Measurements from ENCODE around the gene ATP4B. TPM values are rescaled to one million over a fixed set of nuclear protein-coding genes. Genes with fewer than 3 reads are reported as not detected.

Gene ATP4B
- total RNA-seq, 1 experiment from 2014 or later: not detected

- DNase-seq (ENCODE audit: low spot score): no peak
Observed at GRCh38 chr13:113642563-113642962, 15.4 kb downstream of the ATP4B start.

- no peak for DNase-seq (ENCODE audit: low spot score)
Observed at GRCh38 chr13:113641426-113641825, 16.6 kb downstream of the ATP4B start.

- DNase-seq (ENCODE audit: low spot score): no peak
Observed at GRCh38 chr13:113639616-113640262, 18.3 kb downstream of the ATP4B start.

GRCh38 chr13:113638806-113639205 lies 19.2 kb downstream of the ATP4B start:
- no peak for DNase-seq (ENCODE audit: low spot score)

DNA sequence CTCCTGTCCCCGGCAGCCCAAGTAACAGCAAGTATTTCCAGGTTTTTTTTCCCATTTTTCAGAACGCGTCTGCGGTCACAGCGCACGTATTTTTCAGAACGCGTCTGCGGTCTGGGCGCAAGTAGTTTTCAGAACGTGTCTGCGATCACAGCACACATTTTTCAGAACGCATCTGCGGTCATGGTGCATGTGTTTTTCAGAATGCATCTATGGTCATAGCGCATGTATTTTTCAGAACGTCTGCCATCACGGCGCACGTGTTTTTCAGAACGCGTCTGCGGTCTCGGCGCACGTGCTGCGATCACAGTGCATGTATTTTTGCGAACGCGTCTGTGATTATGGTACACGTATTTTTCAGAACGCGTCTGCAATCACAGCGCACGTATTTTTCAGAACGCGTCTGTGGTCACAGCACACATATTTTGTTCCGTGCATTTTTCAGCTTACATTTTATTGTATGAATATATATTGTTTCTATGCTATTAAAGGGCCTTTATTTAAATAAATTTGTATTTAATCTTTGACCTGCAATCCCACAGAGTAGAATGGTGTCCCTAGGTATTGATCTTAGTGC lies 19.7 kb downstream of the ATP4B start:
- DNase-seq (ENCODE audit: low spot score): no peak

DNA sequence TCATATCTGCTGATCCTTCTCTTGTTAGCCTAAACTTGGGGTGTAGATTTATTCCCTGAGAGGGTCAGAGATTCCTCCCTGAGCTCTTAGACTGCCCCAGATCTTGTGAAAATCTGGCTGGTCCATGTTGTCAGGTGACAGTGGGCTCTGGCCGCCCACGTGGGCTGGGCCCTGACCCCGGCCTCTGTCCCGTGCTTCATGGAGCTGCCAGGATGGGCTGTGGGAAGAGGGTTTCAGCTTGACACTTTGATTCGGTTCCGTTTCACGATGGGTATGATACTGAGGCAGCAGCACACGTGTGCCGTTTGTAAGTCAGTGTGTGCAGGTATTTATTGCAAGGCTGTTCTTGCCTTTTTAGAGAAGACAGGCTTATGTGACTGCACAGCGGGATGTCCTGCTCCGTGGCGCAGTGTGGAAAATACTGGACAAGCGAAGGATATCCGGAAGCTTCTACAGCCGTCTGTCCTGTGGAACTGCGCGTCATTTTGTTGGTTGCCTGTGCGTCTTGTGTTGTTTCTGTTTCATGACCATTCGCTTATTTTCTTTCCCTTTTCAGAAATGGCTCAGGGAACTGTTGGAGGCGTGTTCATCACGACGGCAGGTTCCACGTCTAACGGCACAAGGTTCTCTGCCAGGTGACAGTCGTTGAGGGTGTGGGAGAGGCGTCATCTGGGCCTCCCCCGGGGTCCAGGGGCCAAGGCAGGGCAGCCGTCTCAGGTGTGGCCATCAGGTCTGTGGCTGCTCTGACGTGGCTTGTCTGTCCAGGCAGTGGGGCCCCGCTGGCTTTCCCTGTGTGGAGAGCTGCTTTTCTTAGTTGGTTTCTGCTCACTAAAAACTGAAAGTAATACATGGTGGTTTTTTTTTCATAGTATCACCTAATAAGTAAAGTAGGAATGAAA lies 20.5 kb downstream of the ATP4B start:
- no peak for DNase-seq (ENCODE audit: low spot score)

DNA sequence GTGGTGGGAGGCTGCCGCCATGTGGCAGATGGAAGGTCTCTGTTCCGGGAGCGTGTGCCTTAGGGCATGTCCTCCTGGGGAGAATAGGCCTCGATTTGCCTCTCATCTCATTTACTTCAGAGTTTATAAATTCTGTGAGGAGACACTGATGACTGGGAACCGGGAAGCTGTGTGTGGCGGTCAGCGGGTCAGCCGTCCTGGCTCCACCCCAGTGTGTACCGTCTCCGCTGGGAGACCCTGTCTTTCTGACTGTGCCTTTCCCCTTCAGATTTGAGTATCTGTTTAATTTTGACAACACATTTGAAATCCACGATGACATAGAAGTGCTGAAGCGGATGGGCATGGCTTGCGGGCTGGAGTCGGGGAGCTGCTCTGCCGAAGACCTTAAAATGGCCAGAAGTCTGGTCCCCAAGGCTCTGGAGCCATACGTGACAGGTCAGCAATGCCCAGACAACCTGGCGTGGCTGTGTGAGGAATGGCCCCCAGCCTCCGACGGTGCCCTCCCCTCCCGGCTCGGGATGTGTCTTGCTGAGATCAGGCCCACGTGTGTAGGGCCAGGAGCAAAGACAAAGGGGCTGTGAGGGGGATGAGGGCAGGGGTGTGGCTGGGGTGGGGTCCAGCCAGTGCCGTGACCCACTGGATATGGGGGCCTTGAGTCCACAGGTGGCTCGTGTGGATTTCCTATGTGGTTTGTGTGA lies 21.6 kb downstream of the ATP4B start:
- DNase-seq (ENCODE audit: low spot score): no peak

DNA sequence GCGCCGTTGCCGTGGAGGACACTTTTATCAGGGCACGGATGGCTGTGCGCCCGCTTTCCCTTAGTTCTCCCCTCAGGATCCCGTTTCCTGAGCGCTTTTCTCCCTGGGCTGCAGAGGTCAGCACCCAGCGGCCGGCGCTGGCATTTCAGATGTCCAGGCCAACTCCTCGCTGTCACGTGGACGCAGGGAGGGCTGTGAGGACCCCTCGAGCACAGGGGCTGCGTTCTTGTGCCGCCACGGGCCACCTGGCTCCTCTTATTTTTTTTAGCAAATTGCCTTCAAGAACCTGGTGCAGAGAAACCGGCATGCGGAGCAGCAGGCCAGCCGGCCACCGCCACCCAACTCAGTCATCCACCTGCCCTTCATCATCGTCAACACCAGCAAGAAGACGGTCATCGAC lies 22.3 kb downstream of the ATP4B start:
- DNase-seq (ENCODE audit: low spot score): no peak

GRCh38 chr13:113635048-113635420 lies 23.0 kb downstream of the ATP4B start:
- DNase-seq (ENCODE audit: low spot score): no peak

DNA sequence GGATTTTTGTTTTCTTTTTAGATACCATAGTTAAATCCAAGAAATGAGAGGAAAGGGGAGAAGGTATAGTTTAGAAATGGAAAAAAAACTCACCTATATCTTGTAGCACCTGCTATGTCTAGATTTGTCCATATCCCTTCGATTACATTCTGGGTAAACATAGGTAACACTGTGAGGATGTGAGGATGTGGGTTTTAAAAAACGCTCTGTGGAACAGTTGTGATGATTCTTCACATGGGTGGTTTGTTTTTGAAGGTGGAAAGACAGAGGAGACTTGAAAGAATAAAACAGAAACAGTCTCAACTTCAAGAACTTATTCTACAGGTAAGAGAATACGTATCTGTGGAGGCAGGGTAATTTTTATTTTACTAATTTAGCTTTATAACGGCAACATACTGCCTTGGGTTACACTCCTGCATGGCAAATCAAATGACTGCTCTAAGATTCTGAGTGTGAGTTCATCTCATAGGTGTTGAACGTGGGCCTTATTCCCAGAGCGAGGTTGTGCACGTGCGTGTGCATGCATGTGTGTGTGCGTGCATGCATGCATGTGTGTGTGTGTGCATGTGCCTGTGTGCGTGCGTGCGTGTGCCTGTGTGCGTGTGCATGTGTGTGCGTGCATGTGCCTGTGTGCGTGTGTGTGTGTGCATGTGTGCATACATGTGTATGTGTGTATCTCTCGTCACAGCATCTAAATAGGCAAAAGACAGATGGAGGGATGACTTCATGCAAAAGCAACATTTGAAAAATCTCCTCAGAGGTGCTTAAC lies 23.5 kb downstream of the ATP4B start:
- no peak for DNase-seq (ENCODE audit: low spot score)

DNA sequence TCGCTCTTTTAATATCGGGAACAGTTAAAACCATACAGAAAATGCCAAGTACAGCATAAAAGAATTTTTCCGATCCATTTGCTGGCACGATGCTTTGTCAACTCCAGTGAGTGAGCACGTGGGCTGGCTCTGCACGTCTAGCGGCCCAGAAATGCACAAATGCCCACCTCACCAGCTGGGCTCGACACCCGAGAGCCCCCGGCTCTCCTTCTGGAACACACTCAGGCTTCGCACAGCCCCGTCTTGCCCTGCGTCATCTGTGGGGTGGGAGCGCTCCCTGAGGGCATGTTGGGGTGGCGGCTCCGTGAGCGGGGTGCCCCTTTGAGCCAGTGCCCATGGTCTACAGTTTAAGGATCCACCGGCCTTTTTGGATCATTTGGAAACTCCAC lies 24.5 kb downstream of the ATP4B start:
- no peak for DNase-seq (ENCODE audit: low spot score)

DNA sequence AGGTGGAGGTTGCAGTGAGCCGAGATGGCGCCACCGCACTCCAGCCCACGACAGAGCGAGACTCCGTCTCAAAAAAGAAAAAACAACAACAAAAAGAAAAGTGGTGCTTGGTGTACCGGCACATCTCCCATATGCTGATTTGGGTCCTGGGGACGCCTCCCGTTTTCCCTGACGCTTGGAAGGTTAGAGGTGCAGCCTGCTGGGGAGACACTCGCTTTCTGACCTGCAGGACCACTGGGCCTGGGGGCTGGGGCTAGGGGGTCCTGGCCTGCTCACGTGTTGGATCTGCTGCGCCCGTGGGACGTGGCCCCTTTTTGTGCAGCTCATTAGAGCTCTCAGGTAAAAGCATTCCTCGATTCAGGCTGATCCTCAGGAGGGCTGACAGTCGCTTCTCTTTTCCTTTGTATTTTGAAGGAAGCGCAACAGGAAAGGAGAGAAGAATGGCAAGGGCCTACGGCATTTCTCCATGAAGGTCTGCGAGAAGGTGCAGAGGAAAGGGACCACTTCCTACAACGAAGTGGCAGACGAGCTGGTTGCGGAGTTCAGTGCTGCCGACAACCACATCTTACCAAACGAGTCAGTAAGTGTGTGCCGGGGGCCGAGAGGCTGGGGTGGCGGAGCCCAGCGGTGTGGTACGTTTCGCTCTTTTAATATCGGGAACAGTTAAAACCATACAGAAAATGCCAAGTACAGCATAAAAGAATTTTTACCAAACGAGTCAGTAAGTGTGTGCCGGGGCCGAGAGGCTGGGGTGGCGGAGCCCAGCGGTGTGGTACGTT lies 25.1 kb downstream of the ATP4B start:
- DNase-seq (ENCODE audit: low spot score): no peak

DNA sequence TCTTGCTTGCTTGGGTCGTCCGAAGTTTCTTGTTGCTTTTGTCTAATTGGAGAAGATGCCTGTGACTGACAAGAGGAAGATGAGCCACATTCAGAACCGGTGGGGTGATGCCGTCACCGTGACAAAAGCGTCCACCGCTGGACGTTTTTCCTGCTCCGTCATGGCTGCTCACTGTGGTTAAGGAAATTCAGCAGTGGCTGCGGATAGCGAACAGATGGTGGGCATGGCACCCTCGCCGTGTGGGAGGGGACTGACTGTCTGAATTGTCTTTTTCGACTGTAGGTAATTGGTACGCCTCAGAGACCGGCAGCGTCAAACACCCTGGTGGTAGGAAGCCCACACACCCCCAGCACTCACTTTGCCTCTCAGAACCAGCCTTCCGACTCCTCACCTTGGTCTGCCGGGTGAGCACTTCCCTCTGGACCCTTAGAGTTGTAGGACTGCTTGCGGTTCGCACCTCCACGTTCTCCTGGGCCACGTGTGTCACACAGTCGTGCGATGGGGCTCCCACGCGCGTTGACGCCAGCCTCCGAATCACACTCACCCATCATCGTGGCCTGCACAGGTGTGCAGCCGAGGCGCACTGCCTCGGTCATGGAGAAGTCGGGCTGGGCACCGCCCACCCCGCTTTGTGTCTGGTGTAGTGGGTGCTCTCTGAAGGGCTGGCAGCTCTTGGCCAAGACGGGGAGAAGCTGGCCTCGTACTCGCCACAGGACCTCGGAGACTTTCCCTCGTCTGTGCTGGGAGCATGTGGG lies 26.5 kb downstream of the ATP4B start:
- DNase-seq (ENCODE audit: low spot score): no peak

- DNase-seq (ENCODE audit: low spot score): no peak
Observed at GRCh38 chr13:113630804-113631203, 27.2 kb downstream of the ATP4B start.

DNA sequence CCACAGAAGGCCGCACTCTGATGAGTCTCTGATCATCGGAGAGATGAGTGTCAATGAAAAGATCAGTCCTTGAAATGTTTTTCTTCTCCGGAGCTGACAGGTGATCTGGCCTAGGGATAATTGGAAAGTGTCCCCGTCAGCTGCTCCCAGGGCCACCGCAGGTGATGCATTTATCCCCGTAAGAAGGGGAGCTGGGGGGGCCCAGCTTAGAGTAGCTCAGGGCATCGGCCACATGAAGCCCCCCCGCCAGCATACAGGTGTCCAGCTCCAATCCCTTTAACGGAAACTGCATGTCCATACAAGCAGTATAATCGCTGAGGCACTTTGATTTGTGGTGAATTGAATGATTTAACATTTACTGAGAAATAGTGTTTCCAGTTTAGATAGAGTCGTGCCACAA lies 27.7 kb downstream of the ATP4B start:
- no peak for DNase-seq (ENCODE audit: low spot score)

DNA sequence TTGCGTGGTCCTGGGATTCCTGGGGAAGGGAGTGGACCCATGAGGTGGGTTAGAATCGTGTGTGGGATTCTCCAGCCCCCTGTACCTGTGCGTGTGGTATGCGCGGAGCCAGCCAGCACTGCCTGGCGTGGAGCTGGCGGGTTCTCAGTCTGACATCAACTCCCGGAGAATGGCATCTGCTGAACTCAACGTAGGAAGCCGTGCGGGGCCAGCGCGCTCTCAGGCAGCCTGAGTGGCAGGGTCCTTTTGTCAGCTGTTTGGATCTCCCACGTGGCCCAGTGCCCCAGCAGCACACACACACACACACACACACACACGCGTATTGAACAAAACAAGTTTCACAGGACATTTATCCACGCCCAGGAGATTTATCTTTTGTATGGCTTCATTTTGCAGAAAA lies 28.1 kb downstream of the ATP4B start:
- DNase-seq (ENCODE audit: low spot score): no peak

- no peak for DNase-seq (ENCODE audit: low spot score)
Observed at GRCh38 chr13:113628291-113629270, 29.4 kb downstream of the ATP4B start.

- no peak for DNase-seq (ENCODE audit: low spot score)
Observed at GRCh38 chr13:113627136-113627535, 30.9 kb downstream of the ATP4B start.
